ENCODE results near the gene ATP5ME.
"Not testable (repeated sequence)": the region's sequence is repeated elsewhere in the genome, so short reads cannot be mapped to it uniquely, and the experiment has no call there.

The ATP5ME gene

GRCh38 chr4:671769-672168 is 2.3 kb downstream of the ATP5ME start:
- no peaks in the 10 kb centered on the region for H3K27me3 ChIP-seq (ENCODE audit: control insufficient read depth in 1 of 2, insufficient read depth in 2 of 2, low read length in 2 of 2)
- H3K4me1 ChIP-seq (ENCODE audit: insufficient read depth, low read length), result peaks cover 19% of the 10 kb centered on the region
- no peak overlapping the region for H3K4me3 ChIP-seq (ENCODE audit: low read depth in 1 of 2, low read length in 2 of 2)
- peaks cover 8% of the 10 kb centered on the region for H3K36me3 ChIP-seq (ENCODE audit: insufficient read depth, low read length)
- H3K9ac ChIP-seq (ENCODE audit: low read length), result no peak overlapping the region
- H3K9me3 ChIP-seq (ENCODE audit: low read length), result no peaks in the 10 kb centered on the region
- H3K27ac ChIP-seq (ENCODE audit: low read depth, low read length), result no peak overlapping the region

- not testable (repeated sequence) for H3K9me3 ChIP-seq (ENCODE audit: low read length); H3K9ac ChIP-seq (ENCODE audit: low read length); H3K4me3 ChIP-seq (ENCODE audit: low read depth in 1 of 2, low read length in 2 of 2); H3K36me3 ChIP-seq (ENCODE audit: insufficient read depth, low read length); H3K27ac ChIP-seq (ENCODE audit: low read depth, low read length); H3K4me1 ChIP-seq (ENCODE audit: insufficient read depth, low read length); H3K27me3 ChIP-seq (ENCODE audit: control insufficient read depth in 1 of 2, insufficient read depth in 2 of 2, low read length in 2 of 2)
Observed at GRCh38 chr4:669806-670559, 4.1 kb downstream of the ATP5ME start.

DNA sequence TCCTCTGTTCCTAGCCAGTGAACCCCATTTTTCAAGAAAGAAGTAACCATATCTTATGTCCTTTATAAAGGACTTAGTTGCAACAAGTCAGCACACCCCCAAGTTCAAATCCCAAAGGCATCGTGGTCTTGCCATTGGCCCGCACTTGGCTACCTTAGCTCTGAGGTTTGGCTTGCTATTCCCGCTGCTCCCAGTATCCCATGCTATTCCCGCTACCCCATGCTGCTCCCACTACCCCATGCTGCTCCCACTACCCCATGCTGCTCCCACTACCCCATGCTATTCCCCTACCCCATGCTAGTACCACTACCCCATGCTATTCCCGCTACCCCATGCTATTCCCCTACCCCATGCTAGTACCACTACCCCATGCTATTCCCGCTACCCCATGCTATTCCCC is 5.9 kb downstream of the ATP5ME start:
- not testable (repeated sequence) for H3K27ac ChIP-seq (ENCODE audit: low read depth, low read length); H3K4me3 ChIP-seq (ENCODE audit: low read depth in 1 of 2, low read length in 2 of 2); H3K9me3 ChIP-seq (ENCODE audit: low read length); H3K27me3 ChIP-seq (ENCODE audit: control insufficient read depth in 1 of 2, insufficient read depth in 2 of 2, low read length in 2 of 2); H3K36me3 ChIP-seq (ENCODE audit: insufficient read depth, low read length); H3K4me1 ChIP-seq (ENCODE audit: insufficient read depth, low read length); H3K9ac ChIP-seq (ENCODE audit: low read length)

DNA sequence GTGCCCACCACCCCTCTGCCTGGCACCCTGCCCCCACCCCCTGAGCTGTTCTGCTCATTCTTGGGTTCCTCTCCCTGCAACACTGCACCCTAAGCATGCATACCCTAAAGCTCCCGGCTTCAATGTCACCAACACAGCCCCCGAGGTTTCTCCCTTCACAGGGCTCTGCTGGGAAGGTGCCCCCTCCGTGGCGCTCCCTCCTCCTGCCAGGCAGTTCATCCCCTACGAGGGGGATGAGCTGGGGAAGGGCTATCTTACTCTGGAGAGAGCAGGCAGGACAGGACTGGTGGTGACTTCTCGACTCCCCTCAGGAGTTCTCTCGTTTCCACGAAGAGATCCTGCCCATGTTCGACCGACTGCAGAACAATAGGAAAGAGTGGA is 6.5 kb downstream of the ATP5ME start:
- Histone ChIP-seq H3K9ac (ENCODE audit: low read length) (no peak overlapping the region), H3K9me3 (ENCODE audit: low read length) (no peaks in the 10 kb centered on the region), H3K27ac (ENCODE audit: low read depth, low read length) (no peak overlapping the region), H3K4me1 (ENCODE audit: insufficient read depth, low read length) (no peaks in the 10 kb centered on the region), H3K27me3 (ENCODE audit: control insufficient read depth in 1 of 2, insufficient read depth in 2 of 2, low read length in 2 of 2) (no peaks in the 10 kb centered on the region), H3K4me3 (ENCODE audit: low read depth in 1 of 2, low read length in 2 of 2) (no peak overlapping the region), H3K36me3 (ENCODE audit: insufficient read depth, low read length) (peaks cover 8% of the 10 kb centered on the region)

DNA sequence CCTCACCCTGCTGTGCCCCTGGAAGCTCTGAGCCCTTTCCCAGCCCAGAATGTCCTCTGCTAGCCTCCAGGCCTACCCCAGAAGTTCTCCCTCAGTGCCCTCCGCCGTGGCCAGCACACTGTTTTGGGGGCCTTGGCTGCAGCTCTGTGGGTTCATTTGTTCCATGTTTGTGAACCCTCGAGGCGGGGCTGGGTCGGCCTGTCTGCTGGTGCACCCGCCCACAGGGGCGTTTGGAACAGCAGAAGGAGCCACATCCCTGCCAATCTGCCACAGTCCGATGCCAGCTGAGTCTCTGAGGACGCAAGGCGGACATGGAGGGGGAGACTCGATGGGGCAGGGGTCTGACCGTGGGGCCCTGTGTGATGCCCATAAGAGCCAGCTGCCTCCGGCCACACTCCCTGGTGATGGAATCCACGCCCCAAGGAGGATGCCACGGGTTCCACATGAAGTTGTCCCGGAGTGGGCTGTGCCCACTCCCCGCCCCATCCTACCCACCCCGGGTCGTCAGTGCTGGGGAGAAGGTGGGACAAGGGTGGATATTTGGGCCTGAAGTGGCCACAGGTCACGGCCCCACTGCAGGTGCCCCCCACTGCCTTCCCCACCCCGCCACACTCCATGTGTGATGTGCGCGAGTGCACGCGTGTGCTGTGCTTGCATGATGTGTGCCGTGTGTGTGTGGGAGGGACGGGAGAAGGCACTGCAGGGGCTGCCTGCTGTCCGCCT is 7.1 kb downstream of the ATP5ME start:
- H3K27me3 ChIP-seq (ENCODE audit: control insufficient read depth in 1 of 2, insufficient read depth in 2 of 2, low read length in 2 of 2), result no peaks in the 10 kb centered on the region
- no peaks in the 10 kb centered on the region for H3K9me3 ChIP-seq (ENCODE audit: low read length)
- no peak overlapping the region for H3K9ac ChIP-seq (ENCODE audit: low read length)
- peaks cover 8% of the 10 kb centered on the region for H3K36me3 ChIP-seq (ENCODE audit: insufficient read depth, low read length)
- H3K4me3 ChIP-seq (ENCODE audit: low read depth in 1 of 2, low read length in 2 of 2), result no peak overlapping the region
- H3K27ac ChIP-seq (ENCODE audit: low read depth, low read length), result no peak overlapping the region
- H3K4me1 ChIP-seq (ENCODE audit: insufficient read depth, low read length), result no peaks in the 10 kb centered on the region

DNA sequence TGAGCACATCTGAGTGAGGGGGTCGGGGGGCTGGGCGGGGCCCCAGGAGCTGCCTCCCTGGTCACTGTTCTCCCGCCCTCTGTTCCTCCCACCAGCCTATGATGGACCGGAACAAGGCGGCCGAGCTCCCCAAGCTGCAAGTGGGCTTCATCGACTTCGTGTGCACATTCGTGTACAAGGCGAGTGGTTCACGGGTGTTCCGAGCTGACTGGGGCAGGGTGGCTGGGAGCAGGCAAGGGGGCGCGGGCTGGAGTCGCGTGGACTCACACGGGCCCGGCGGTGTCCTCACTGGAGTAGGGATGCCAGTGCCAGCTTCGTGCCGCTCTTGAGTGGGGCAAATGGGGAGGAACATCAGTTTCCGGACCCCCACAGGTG is 7.7 kb downstream of the ATP5ME start:
- H3K27me3 ChIP-seq (ENCODE audit: control insufficient read depth in 1 of 2, insufficient read depth in 2 of 2, low read length in 2 of 2), result no peaks in the 10 kb centered on the region
- H3K27ac ChIP-seq (ENCODE audit: low read depth, low read length), result no peak overlapping the region
- no peak overlapping the region for H3K4me3 ChIP-seq (ENCODE audit: low read depth in 1 of 2, low read length in 2 of 2)
- peaks cover 2% of the 10 kb centered on the region for H3K36me3 ChIP-seq (ENCODE audit: insufficient read depth, low read length)
- H3K4me1 ChIP-seq (ENCODE audit: insufficient read depth, low read length), result no peaks in the 10 kb centered on the region
- H3K9me3 ChIP-seq (ENCODE audit: low read length), result no peaks in the 10 kb centered on the region
- H3K9ac ChIP-seq (ENCODE audit: low read length), result no peak overlapping the region

DNA sequence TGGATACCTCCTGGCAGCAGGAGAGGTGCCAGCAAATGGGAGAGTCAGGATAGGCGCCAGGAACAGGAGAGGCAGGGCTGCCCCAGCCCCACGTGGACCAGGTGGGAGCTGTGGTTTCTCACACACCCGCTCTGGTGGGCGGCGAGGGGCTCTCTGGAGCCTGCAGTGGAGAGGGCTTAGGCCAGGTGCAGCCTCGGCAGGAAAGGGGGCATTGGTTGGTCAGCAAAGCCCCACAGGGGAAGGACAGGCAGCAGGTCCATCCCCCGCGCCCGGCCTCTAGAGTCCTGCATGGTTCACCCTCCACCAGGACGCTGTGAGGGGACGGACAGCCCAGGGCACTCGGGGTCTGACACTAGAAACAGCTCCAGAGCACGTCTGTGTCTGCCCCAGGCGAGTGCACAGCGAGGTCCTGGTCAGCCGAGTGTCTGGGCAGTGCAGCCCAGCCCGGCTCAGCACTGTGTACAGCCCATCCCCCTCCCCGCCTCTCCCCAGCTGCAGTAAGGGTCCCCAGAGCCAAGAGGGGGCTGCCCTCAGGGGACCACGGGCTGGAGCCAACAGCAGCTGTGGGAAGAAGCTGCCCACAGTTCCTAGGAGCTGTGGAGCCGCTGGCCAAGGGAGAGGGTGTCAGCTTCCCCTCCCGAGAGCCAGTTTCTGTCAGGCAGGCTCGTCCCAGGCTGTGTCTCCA is 8.2 kb downstream of the ATP5ME start:
- H3K4me3 ChIP-seq (ENCODE audit: low read depth in 1 of 2, low read length in 2 of 2), result no peak overlapping the region
- H3K9me3 ChIP-seq (ENCODE audit: low read length), result no peaks in the 10 kb centered on the region
- H3K27ac ChIP-seq (ENCODE audit: low read depth, low read length), result no peak overlapping the region
- H3K27me3 ChIP-seq (ENCODE audit: control insufficient read depth in 1 of 2, insufficient read depth in 2 of 2, low read length in 2 of 2), result no peaks in the 10 kb centered on the region
- no peaks in the 10 kb centered on the region for H3K4me1 ChIP-seq (ENCODE audit: insufficient read depth, low read length)
- H3K9ac ChIP-seq (ENCODE audit: low read length), result no peak overlapping the region
- no peaks in the 10 kb centered on the region for H3K36me3 ChIP-seq (ENCODE audit: insufficient read depth, low read length)

GRCh38 chr4:665381-665750 is 8.7 kb downstream of the ATP5ME start:
- H3K27ac ChIP-seq (ENCODE audit: low read depth, low read length), result no peak overlapping the region
- no peaks in the 10 kb centered on the region for H3K4me1 ChIP-seq (ENCODE audit: insufficient read depth, low read length)
- H3K9ac ChIP-seq (ENCODE audit: low read length), result no peak overlapping the region
- H3K4me3 ChIP-seq (ENCODE audit: low read depth in 1 of 2, low read length in 2 of 2), result no peak overlapping the region
- H3K36me3 ChIP-seq (ENCODE audit: insufficient read depth, low read length), result no peaks in the 10 kb centered on the region
- no peaks in the 10 kb centered on the region for H3K27me3 ChIP-seq (ENCODE audit: control insufficient read depth in 1 of 2, insufficient read depth in 2 of 2, low read length in 2 of 2)
- H3K9me3 ChIP-seq (ENCODE audit: low read length), result no peaks in the 10 kb centered on the region

DNA sequence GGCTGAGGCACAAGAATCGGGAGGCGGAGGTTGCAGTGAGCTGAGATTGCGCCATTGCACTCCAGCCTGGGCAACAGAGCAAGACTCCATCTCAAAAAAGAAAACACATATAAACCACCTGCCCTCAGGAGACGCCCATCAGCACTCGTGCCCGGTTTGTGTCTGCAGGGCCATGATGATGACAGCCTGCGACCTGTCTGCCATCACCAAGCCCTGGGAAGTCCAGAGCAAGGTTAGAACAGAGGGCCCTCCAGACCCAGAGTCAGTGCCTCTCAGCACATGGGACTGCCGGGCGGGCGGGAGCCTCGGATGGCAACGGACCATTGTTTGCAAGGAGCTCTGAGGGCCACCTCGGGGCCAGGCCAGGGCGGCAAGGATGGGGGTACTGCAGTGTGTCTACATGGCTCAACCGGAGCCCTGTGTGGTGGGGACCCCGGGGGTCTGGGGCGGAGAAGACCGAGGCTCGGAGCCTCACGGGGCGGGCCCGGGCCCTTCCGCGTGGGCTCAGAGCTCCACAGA is 9.3 kb downstream of the ATP5ME start:
- no peaks in the 10 kb centered on the region for H3K27me3 ChIP-seq (ENCODE audit: control insufficient read depth in 1 of 2, insufficient read depth in 2 of 2, low read length in 2 of 2)
- H3K9ac ChIP-seq (ENCODE audit: low read length), result no peak overlapping the region
- no peaks in the 10 kb centered on the region for H3K36me3 ChIP-seq (ENCODE audit: insufficient read depth, low read length)
- H3K9me3 ChIP-seq (ENCODE audit: low read length), result no peaks in the 10 kb centered on the region
- no peak overlapping the region for H3K4me3 ChIP-seq (ENCODE audit: low read depth in 1 of 2, low read length in 2 of 2)
- H3K4me1 ChIP-seq (ENCODE audit: insufficient read depth, low read length), result no peaks in the 10 kb centered on the region
- no peak overlapping the region for H3K27ac ChIP-seq (ENCODE audit: low read depth, low read length)

GRCh38 chr4:663438-664428 is 10.3 kb downstream of the ATP5ME start:
- Histone ChIP-seq H3K9me3 (ENCODE audit: low read length) (no peaks in the 10 kb centered on the region), H3K4me3 (ENCODE audit: low read depth in 1 of 2, low read length in 2 of 2) (peak overlapping the region; percentile 47 to 67), H3K9ac (ENCODE audit: low read length) (no peak overlapping the region), H3K27ac (ENCODE audit: low read depth, low read length) (no peak overlapping the region), H3K36me3 (ENCODE audit: insufficient read depth, low read length) (no peaks in the 10 kb centered on the region), H3K4me1 (ENCODE audit: insufficient read depth, low read length) (no peaks in the 10 kb centered on the region), H3K27me3 (ENCODE audit: control insufficient read depth in 1 of 2, insufficient read depth in 2 of 2, low read length in 2 of 2) (no peaks in the 10 kb centered on the region)

DNA sequence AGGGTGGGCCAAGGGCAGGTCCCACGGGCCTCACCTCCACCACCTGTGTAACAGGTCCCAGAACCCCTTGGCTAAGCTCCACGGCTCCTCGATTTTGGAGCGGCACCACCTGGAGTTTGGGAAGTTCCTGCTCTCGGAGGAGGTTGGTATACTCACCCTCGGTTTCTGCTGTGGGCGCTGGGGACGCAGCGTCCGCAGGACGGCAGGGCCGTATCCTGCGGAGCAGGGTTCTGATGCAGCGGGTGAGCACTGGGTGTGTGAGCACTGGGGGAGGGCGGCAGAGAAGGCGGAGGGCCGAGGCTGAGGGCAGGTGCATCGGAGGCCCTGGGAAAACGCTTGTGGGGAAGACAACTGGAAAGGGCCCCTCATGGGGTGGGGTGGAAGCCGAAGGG is 11.0 kb downstream of the ATP5ME start:
- no peaks in the 10 kb centered on the region for H3K36me3 ChIP-seq (ENCODE audit: insufficient read depth, low read length)
- H3K9me3 ChIP-seq (ENCODE audit: low read length), result no peaks in the 10 kb centered on the region
- no peaks in the 10 kb centered on the region for H3K4me1 ChIP-seq (ENCODE audit: insufficient read depth, low read length)
- H3K27me3 ChIP-seq (ENCODE audit: control insufficient read depth in 1 of 2, insufficient read depth in 2 of 2, low read length in 2 of 2), result no peaks in the 10 kb centered on the region
- H3K4me3 ChIP-seq (ENCODE audit: low read depth in 1 of 2, low read length in 2 of 2), result peak overlapping the region in 1 of 2 donors; percentile 47
- no peak overlapping the region for H3K27ac ChIP-seq (ENCODE audit: low read depth, low read length)
- H3K9ac ChIP-seq (ENCODE audit: low read length), result no peak overlapping the region

Data from muscle layer of colon (tissue), 2 donors.